ENCODE measurements around the gene SLC25A10. TPM values are rescaled to one million over a fixed set of nuclear protein-coding genes. Genes with fewer than 3 reads are reported as not detected.

SLC25A10 gene
- total RNA-seq (10 to 100 TPM in 1 of 2 donors, 1 to 10 TPM in 1; 4.3 to 21.0 TPM), polyA plus RNA-seq (10 to 100 TPM; 13.0 to 21.5 TPM)
- long read RNA-seq, donor 1, transcript SLC25A10-202 (11 exons, 1,885 nt) = major isoform, 8 of 9 reads
- long read RNA-seq, donor 1, partial matches to known transcripts = 0 of 9 reads
- long read RNA-seq, donor 1, other reads (novel, unspliced or antisense) = 0 of 9 reads
- long read RNA-seq, donor 2, partial matches to known transcripts = 0 of 1 reads
- long read RNA-seq, donor 2, other reads (novel, unspliced or antisense) = 0 of 1 reads
- long read RNA-seq, donor 3, partial matches to known transcripts = 0 of 3 reads
- long read RNA-seq, donor 3, other reads (novel, unspliced or antisense) = 0 of 3 reads
- long read RNA-seq, donor 4, partial matches to known transcripts = 0 of 2 reads
- long read RNA-seq, donor 4, other reads (novel, unspliced or antisense) = 0 of 2 reads
- long read RNA-seq, donor 5, partial matches to known transcripts = 0 of 4 reads
- long read RNA-seq, donor 5, other reads (novel, unspliced or antisense) = 0 of 4 reads

GRCh38 chr17:81711814-81712467 lies at the start of gene SLC25A10:
Gene SLC25A10, plus strand, starts transcription at chr17:81712284. Its CDS starts 143 bp downstream, at chr17:81712427.
- H3K27ac ChIP-seq (ENCODE audit: low read depth in 1 of 2, low read length in 1 of 2) = peak within 1 kb of the TSS; percentile 19 to 60
- ATAC-seq (ENCODE audit: insufficient read depth, low FRiP score) (peak; percentile 83), DNase-seq (peak; percentile 68 to 85 (median 72))
- peak within 1 kb of the TSS; percentile 76 for H3K4me3 ChIP-seq
- H3K36me3 ChIP-seq (ENCODE audit: control insufficient read depth in 4 of 4, insufficient read depth in 4 of 4, low read length in 4 of 4) = peaks cover 0 to 13% (median 0%) of the 10 kb centered on the region in 4 donors
- no peaks in the 10 kb centered on the region for H3K9me3 ChIP-seq (ENCODE audit: control insufficient read depth in 4 of 4, insufficient read depth in 3 of 4, low read length in 3 of 4)
- no peak for TF ChIP-seq CTCF (IDR thresholded peaks at IDR 0.05; ENCODE audit: control extremely low read depth, extremely low read depth)
- peaks cover 0 to 10% (median 9%) of the 10 kb centered on the region in 3 donors for H3K27me3 ChIP-seq (ENCODE audit: control insufficient read depth in 3 of 3, insufficient read depth in 3 of 3, low read length in 2 of 3)
- H3K9ac ChIP-seq (ENCODE audit: insufficient read depth in 1 of 2, low read length in 2 of 2) = peak within 1 kb of the TSS in 1 of 2 donors; percentile 32
- 0 to 1% methylated on average over 40 to 89 of the region's 89 CpGs for WGBS, 2 donors
- peaks cover 0 to 32% (median 8%) of the 10 kb centered on the region in 5 donors for H3K4me1 ChIP-seq (ENCODE audit: control insufficient read depth in 5 of 5, insufficient read depth in 5 of 5, low read length in 5 of 5)

- no peaks in the 10 kb centered on the region for H3K9me3 ChIP-seq (ENCODE audit: control insufficient read depth in 4 of 4, insufficient read depth in 3 of 4, low read length in 3 of 4)
- WGBS, 2 donors = 89 to 92% methylated on average over 7 of the region's 7 CpGs
- H3K27ac ChIP-seq (ENCODE audit: low read depth in 1 of 2, low read length in 1 of 2) = no peak overlapping the region
- no peak overlapping the region for H3K4me3 ChIP-seq
- TF ChIP-seq CTCF (IDR thresholded peaks at IDR 0.05; ENCODE audit: control extremely low read depth, extremely low read depth) = no peak
- H3K36me3 ChIP-seq (ENCODE audit: control insufficient read depth in 4 of 4, insufficient read depth in 4 of 4, low read length in 4 of 4) = peaks cover 0 to 5% (median 1%) of the 10 kb centered on the region in 4 donors
- no peak for ATAC-seq (ENCODE audit: insufficient read depth, low FRiP score)
- no peaks in the 10 kb centered on the region for H3K27me3 ChIP-seq (ENCODE audit: control insufficient read depth in 3 of 3, insufficient read depth in 3 of 3, low read length in 2 of 3)
- no peak overlapping the region for H3K9ac ChIP-seq (ENCODE audit: insufficient read depth in 1 of 2, low read length in 2 of 2)
- peaks cover 0 to 17% (median 4%) of the 10 kb centered on the region in 5 donors for H3K4me1 ChIP-seq (ENCODE audit: control insufficient read depth in 5 of 5, insufficient read depth in 5 of 5, low read length in 5 of 5)
- DNase-seq = no peak
Observed at GRCh38 chr17:81664051-81664470, 48.0 kb upstream of the SLC25A10 start.

- WGBS, 2 donors = 51 to 55% methylated on average over 30 of the region's 30 CpGs
- Histone ChIP-seq H3K27ac (ENCODE audit: low read depth in 1 of 2, low read length in 1 of 2) (peak overlapping the region; percentile 86 to 93), H3K9ac (ENCODE audit: insufficient read depth in 1 of 2, low read length in 2 of 2) (peak overlapping the region; percentile 53 to 77), H3K36me3 (ENCODE audit: control insufficient read depth in 4 of 4, insufficient read depth in 4 of 4, low read length in 4 of 4) (peaks cover 0 to 12% (median 4%) of the 10 kb centered on the region in 4 donors), H3K9me3 (ENCODE audit: control insufficient read depth in 4 of 4, insufficient read depth in 3 of 4, low read length in 3 of 4) (no peaks in the 10 kb centered on the region), H3K4me3 (peak overlapping the region; percentile 93), H3K4me1 (ENCODE audit: control insufficient read depth in 5 of 5, insufficient read depth in 5 of 5, low read length in 5 of 5) (peaks cover 0 to 17% (median 4%) of the 10 kb centered on the region in 5 donors), H3K27me3 (ENCODE audit: control insufficient read depth in 3 of 3, insufficient read depth in 3 of 3, low read length in 2 of 3) (no peaks in the 10 kb centered on the region)
- DNase-seq = peak in 1 of 3 donors; percentile 8
- TF ChIP-seq CTCF (IDR thresholded peaks at IDR 0.05; ENCODE audit: control extremely low read depth, extremely low read depth) = no peak
- peak; percentile 10 for ATAC-seq (ENCODE audit: insufficient read depth, low FRiP score)
Observed at GRCh38 chr17:81665205-81666091, 46.6 kb upstream of the SLC25A10 start.

Data from lung (tissue), 16 donors.